GM12865 (cell line): Measurements from ENCODE around the gene ATL2.

ENCODE experiments used
- DNase-seq: peaks from one replicate; pipeline ENCODE4 v3.0.0; 2010; ENCODE audit warnings: low read depth
- H3K4me3 ChIP-seq: 2 replicates; pipeline ENCODE4 v1.5.1; 2011; ENCODE audit warnings: mild to moderate bottlenecking, low read depth, low read length, control low read depth
- CTCF ChIP-seq: IDR thresholded peaks from 2 replicates; pipeline ENCODE4 v1.5.1; 2011; ENCODE audit warnings: low read length, control low read depth, low read depth, inconsistent platforms; ENCODE audit not compliant: insufficient read depth; ENCODE audit errors: missing control alignments

Gene ATL2

GRCh38 chr2:38308821-38309220 is 68.3 kb downstream of the ATL2 start:
- TF ChIP-seq CTCF, result no peak
- no peak overlapping the region for H3K4me3 ChIP-seq
- DNase-seq, result no peak

GRCh38 chr2:38301969-38302702 is 74.9 kb downstream of the ATL2 start:
- H3K4me3 ChIP-seq, result no peak overlapping the region
- TF ChIP-seq CTCF, result no peak
- peak; percentile 18 for DNase-seq

GRCh38 chr2:38301340-38301968 is 75.6 kb downstream of the ATL2 start:
- peak; percentile 76 for DNase-seq
- no peak overlapping the region for H3K4me3 ChIP-seq
- no peak for TF ChIP-seq CTCF

- TF ChIP-seq CTCF, result no peak
- no peak overlapping the region for H3K4me3 ChIP-seq
- no peak for DNase-seq
These were observed 78.5 kb downstream of the ATL2 start for GRCh38 chr2:38298539-38298938.

GRCh38 chr2:38296197-38296780 is 80.8 kb downstream of the ATL2 start:
- no peak overlapping the region for H3K4me3 ChIP-seq
- DNase-seq, result no peak
- TF ChIP-seq CTCF, result no peak

GRCh38 chr2:38294597-38294996 is 82.5 kb downstream of the ATL2 start:
- no peak for DNase-seq
- TF ChIP-seq CTCF, result no peak
- no peak overlapping the region for H3K4me3 ChIP-seq
